Fibroblast of lung (primary cell): ENCODE measurements around the gene FBLN1. TPM values are rescaled to one million over a fixed set of nuclear protein-coding genes. Genes with fewer than 3 reads are reported as not detected.
A peak's percentile ranks its signal among the peaks of the same experiment; 100 is the strongest.

ENCODE experiments used
- DNase-seq, 2 donors: peaks; one replicate each; pipeline versions ENCODE4 v3.0.0 to v3.0.0-alpha.2; 2010; ENCODE audit warnings: low read depth in 2 of 2
- H2AFZ ChIP-seq: 2 replicates; pipeline ENCODE4 v1.5.1; 2012; ENCODE audit warnings: low read length, control low read depth, inconsistent platforms
- H3K27ac ChIP-seq: 2 replicates; pipeline ENCODE4 v1.5.1; 2011; ENCODE audit warnings: low read length, control low read depth; ENCODE audit not compliant: insufficient read depth
- H3K27me3 ChIP-seq: 2 replicates; pipeline ENCODE4 v1.5.1; 2011; ENCODE audit warnings: mild to moderate bottlenecking, low read length; ENCODE audit not compliant: control insufficient read depth, insufficient read depth
- H3K36me3 ChIP-seq: 2 replicates; pipeline ENCODE4 v1.5.1; 2011; ENCODE audit warnings: low read length; ENCODE audit not compliant: control insufficient read depth, insufficient read depth
- H3K4me1 ChIP-seq: 2 replicates; pipeline ENCODE4 v1.5.1; 2011; ENCODE audit warnings: low read length; ENCODE audit not compliant: control insufficient read depth, insufficient read depth; ENCODE audit errors: extremely low read depth
- H3K4me2 ChIP-seq: 2 replicates; pipeline ENCODE4 v1.5.1; 2011; ENCODE audit warnings: low read length, control low read depth; ENCODE audit not compliant: insufficient read depth; ENCODE audit errors: extremely low read depth
- H3K4me3 ChIP-seq, 4 experiments: fragments of 200-600 bp in 1 of 4; sonication (generic) in 1 of 4; replicated peaks in 1 of 4; 2 replicates each; pipeline ENCODE4 v1.5.1; 2011 to 2016; ENCODE audit warnings: low read length in 4 of 4, low read depth in 3 of 4, mild to moderate bottlenecking in 3 of 4, control low read depth in 2 of 4, inconsistent platforms in 1 of 4, mixed read lengths in 1 of 4; ENCODE audit not compliant: insufficient read depth in 1 of 4; ENCODE audit errors: control extremely low read depth in 1 of 4
- H3K79me2 ChIP-seq: 2 replicates; pipeline ENCODE4 v1.5.1; 2012; ENCODE audit warnings: mild to moderate bottlenecking, low read length, inconsistent platforms; ENCODE audit not compliant: control insufficient read depth, insufficient read depth
- H3K9ac ChIP-seq: 2 replicates; pipeline ENCODE4 v1.5.1; 2011; ENCODE audit warnings: mild to moderate bottlenecking, low read length, control low read depth; ENCODE audit not compliant: insufficient read depth
- H3K9me3 ChIP-seq: 2 replicates; pipeline ENCODE4 v1.5.1; 2012; ENCODE audit warnings: low read depth, low read length; ENCODE audit not compliant: control insufficient read depth, insufficient read depth
- H4K20me1 ChIP-seq: 2 replicates; pipeline ENCODE4 v1.5.1; 2011; ENCODE audit warnings: low read length; ENCODE audit not compliant: control insufficient read depth, insufficient read depth; ENCODE audit errors: extremely low read depth
- CTCF ChIP-seq, 2 donors: IDR thresholded peaks in 1 of 2; conservative IDR thresholded peaks in 1 of 2; 1 replicate in 1 of 2; 2 replicates in 1 of 2; pipeline ENCODE4 v1.5.1; 2011 to 2012; ENCODE audit warnings: low read length in 2 of 2, control low read depth in 1 of 2, inconsistent platforms in 1 of 2, low read depth in 1 of 2, mild to moderate bottlenecking in 1 of 2
- EZH2 ChIP-seq: IDR thresholded peaks from 2 replicates; pipeline ENCODE4 v1.5.1; 2012; ENCODE audit warnings: low read length, control low read depth, mild to moderate bottlenecking; ENCODE audit errors: missing control alignments
- polyA plus RNA-seq, 2 donors: library from polyadenylated mRNA; depleted of rRNA in 1 of 2; stranded (reverse) in 1 of 2; unstranded in 1 of 2; fragments of >200 nt; gene quantifications; 2 replicates each; pipeline ENCODE4 v1.2.1, GENCODE V29; 2011 to 2012; ENCODE audit warnings: missing spikeins in 1 of 2
- total RNA-seq: library from RNA; depleted of rRNA; stranded (reverse); fragments of >200 nt; gene quantifications from 2 replicates; pipeline ENCODE4 v1.2.1, GENCODE V29; 2014

FBLN1 gene
- total and polyA plus RNA-seq, 2 donors (not counting 1 experiment from before 2014, with no cell fraction given) = 134 to 270 TPM

GRCh38 chr22:45638197-45638596 is 135.5 kb downstream of the FBLN1 start:
- no peak overlapping the region for H3K9ac ChIP-seq

DNA sequence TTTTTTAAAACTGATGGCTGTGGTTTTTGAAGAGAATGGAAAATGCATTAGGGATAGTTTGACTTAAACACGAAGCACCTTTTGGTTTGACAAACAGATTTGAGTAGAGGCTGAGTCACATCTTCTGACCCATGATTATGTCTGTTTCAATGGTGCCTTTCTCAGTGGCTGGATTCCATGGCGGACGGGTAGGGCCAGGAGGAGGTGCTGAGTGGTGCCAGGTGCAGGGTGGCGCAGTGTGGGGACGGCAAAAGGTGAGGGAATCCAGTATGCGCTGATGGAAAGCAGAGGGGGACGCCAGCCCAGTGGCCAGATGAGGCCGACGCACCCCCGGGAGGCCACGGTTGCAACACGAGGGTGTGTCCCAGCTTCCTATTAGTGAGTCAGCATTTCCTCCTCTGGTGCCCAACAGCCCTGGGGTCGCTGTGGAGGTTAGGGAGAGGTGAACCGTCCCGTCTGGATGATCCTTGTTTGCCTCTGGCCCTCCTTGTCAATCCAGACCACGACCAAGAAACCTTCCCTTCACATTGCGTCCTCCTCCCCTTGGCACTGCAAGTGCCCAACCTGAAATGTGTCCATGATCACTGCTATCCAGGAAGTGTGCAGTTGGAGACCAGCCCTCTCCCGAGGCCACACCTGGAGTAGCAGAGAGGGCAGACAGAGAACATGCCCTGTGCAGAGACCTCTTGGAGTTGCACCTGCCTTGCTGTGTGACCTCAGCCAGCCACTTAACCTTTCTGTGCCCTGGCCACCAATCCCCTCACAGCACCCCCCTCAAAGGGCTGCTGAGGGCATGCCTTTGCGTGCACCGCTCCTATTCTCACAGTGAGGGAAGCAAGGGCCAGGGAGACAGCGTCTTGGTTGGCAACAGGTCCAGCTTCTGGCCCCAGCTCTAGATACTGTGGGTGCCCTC is 136.4 kb downstream of the FBLN1 start:
- Histone ChIP-seq H3K36me3 (no peaks in the 10 kb centered on the region), H3K9me3 (no peaks in the 10 kb centered on the region), H3K4me1 (peaks cover 2% of the 10 kb centered on the region), H3K79me2 (no peaks in the 10 kb centered on the region), H4K20me1 (no peaks in the 10 kb centered on the region), H3K4me3 (no peak overlapping the region), H3K4me2 (no peak overlapping the region), H3K27me3 (peaks cover 20% of the 10 kb centered on the region), H2AFZ (no peak overlapping the region), H3K27ac (no peak overlapping the region), H3K9ac (no peak overlapping the region)
- TF ChIP-seq CTCF (conservative IDR thresholded peaks at IDR 0.05 in 1 of 2, IDR thresholded peaks at IDR 0.05 in 1 of 2; ENCODE audit: low read depth in 1 of 2, low read length in 2 of 2) (no peak), EZH2 (no peak)
- peak; percentile 55 to 60 for DNase-seq

More at GRCh38 chr22:45638197-45638596, 135.5 kb downstream of the FBLN1 start:
- TF ChIP-seq CTCF (conservative IDR thresholded peaks at IDR 0.05 in 1 of 2, IDR thresholded peaks at IDR 0.05 in 1 of 2; ENCODE audit: low read depth in 1 of 2, low read length in 2 of 2) (no peak), EZH2 (no peak)
- peaks cover 2% of the 10 kb centered on the region for H3K4me1 ChIP-seq
- H3K4me3 ChIP-seq = no peak overlapping the region
- peaks cover 20% of the 10 kb centered on the region for H3K27me3 ChIP-seq
- H3K9me3 ChIP-seq = no peaks in the 10 kb centered on the region
- H3K36me3 ChIP-seq = no peaks in the 10 kb centered on the region
- DNase-seq = no peak
- H3K79me2 ChIP-seq = no peaks in the 10 kb centered on the region
- H3K27ac ChIP-seq = no peak overlapping the region
- H3K4me2 ChIP-seq = no peak overlapping the region
- no peak overlapping the region for H2AFZ ChIP-seq
- H4K20me1 ChIP-seq = no peaks in the 10 kb centered on the region

GRCh38 chr22:45639747-45640102 is 137.0 kb downstream of the FBLN1 start:
- H2AFZ ChIP-seq = no peak overlapping the region
- H3K27ac ChIP-seq = no peak overlapping the region
- no peak for TF ChIP-seq EZH2
- no peak for TF ChIP-seq CTCF (conservative IDR thresholded peaks at IDR 0.05 in 1 of 2, IDR thresholded peaks at IDR 0.05 in 1 of 2; ENCODE audit: low read depth in 1 of 2, low read length in 2 of 2)
- no peak overlapping the region for H3K9ac ChIP-seq
- peaks cover 16% of the 10 kb centered on the region for H3K27me3 ChIP-seq
- H3K9me3 ChIP-seq = no peaks in the 10 kb centered on the region
- H3K4me1 ChIP-seq = peaks cover 2% of the 10 kb centered on the region
- no peak for DNase-seq
- H3K79me2 ChIP-seq = no peaks in the 10 kb centered on the region
- H3K4me3 ChIP-seq = no peak overlapping the region
- H3K36me3 ChIP-seq = no peaks in the 10 kb centered on the region
- no peaks in the 10 kb centered on the region for H4K20me1 ChIP-seq
- H3K4me2 ChIP-seq = no peak overlapping the region
